Fibroblast of lung (primary cell): ENCODE data around the gene GPX5.

ENCODE experiments used
- CTCF ChIP-seq, 2 donors: IDR thresholded peaks in 1 of 2; conservative IDR thresholded peaks in 1 of 2; 1 replicate in 1 of 2; 2 replicates in 1 of 2; pipeline ENCODE4 v1.5.1; 2011 to 2012; ENCODE audit warnings: low read length in 2 of 2, control low read depth in 1 of 2, inconsistent platforms in 1 of 2, low read depth in 1 of 2, mild to moderate bottlenecking in 1 of 2
- EZH2 ChIP-seq: IDR thresholded peaks from 2 replicates; pipeline ENCODE4 v1.5.1; 2012; ENCODE audit warnings: low read length, control low read depth, mild to moderate bottlenecking; ENCODE audit errors: missing control alignments

GRCh38 chr6:28551891-28552666 is 26.4 kb downstream of the GPX5 start:
- TF ChIP-seq EZH2 (no peak), CTCF (conservative IDR thresholded peaks at IDR 0.05 in 1 of 2, IDR thresholded peaks at IDR 0.05 in 1 of 2; ENCODE audit: low read depth in 1 of 2, low read length in 2 of 2) (no peak)
